OCI-LY1 (cell line): ENCODE data around the gene BCCIP.

Source experiments
- CTCF ChIP-seq: fragments of 200-600 bp; sonication (generic), shearing (Covaris generic); IDR thresholded peaks from 2 replicates; pipeline ENCODE4 v1.5.1; 2017; ENCODE audit warnings: mild to moderate bottlenecking, antibody characterized with exemption, low read length, moderate library complexity, mixed read lengths
- EZH2 ChIP-seq: fragments of 200-600 bp; sonication (generic), shearing (Covaris generic); IDR thresholded peaks from 2 replicates; pipeline ENCODE4 v1.8.0; 2017; ENCODE audit warnings: borderline replicate concordance, mixed run types, mild to moderate bottlenecking, antibody characterized with exemption, low read length, moderate library complexity, mixed read lengths

DNA sequence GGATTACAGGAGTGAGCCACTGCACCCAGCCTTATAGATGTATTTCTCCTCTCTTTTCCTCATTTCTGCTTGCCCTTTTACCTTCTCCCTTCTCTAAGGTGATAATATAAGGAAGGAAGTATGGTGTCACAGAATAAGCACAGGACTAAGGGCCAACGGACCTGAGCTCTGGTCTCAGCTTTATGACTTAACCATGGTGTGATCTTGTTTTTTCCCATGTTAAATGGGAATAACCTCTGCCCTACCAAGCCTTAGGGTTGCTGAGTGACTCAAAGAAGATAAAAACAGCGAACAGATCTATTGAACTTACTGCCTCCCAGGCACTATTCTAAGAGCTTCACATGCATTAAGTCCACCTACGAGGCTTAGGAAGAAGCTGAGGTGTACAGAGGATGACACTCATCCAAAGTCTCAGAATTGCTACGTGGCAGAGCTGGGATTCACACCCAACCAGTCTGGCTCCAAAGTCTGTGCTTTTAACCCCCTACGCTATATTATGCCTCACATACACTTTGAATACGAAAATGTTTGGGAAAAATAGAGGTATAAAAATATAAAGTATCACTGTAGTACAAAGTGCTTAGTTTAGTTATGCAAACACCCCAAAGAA, 5.9 kb upstream of the BCCIP start:
- TF ChIP-seq CTCF (no peak), EZH2 (no peak)
